Ishikawa (cell line): ENCODE measurements around the gene HOXA6.

Experiments
- CEBPB ChIP-seq: IDR thresholded peaks from 2 replicates; pipeline ENCODE4 v1.6.1; 2012
- CREB1 ChIP-seq: IDR thresholded peaks from 2 replicates; pipeline ENCODE4 v1.6.1; 2012; ENCODE audit warnings: low read depth
- EGR1 ChIP-seq: IDR thresholded peaks from 2 replicates; pipeline ENCODE4 v1.6.1; 2012
- EP300 ChIP-seq: IDR thresholded peaks from 2 replicates; pipeline ENCODE4 v1.6.1; 2012; ENCODE audit warnings: borderline replicate concordance
- FOXM1 ChIP-seq: IDR thresholded peaks from 2 replicates; pipeline ENCODE4 v1.6.1; 2012; ENCODE audit warnings: low read depth, borderline replicate concordance
- NFIC ChIP-seq: IDR thresholded peaks from 2 replicates; pipeline ENCODE4 v1.6.1; 2012
- RAD21 ChIP-seq: IDR thresholded peaks from 2 replicates; pipeline ENCODE4 v1.6.1; 2012; ENCODE audit warnings: low read depth
- TAF1 ChIP-seq: IDR thresholded peaks from 2 replicates; pipeline ENCODE4 v1.6.1; 2012; ENCODE audit warnings: low read depth, mild to moderate bottlenecking
- TCF12 ChIP-seq: IDR thresholded peaks from 2 replicates; pipeline ENCODE4 v1.6.1; 2012; ENCODE audit warnings: low read depth
- TEAD4 ChIP-seq: IDR thresholded peaks from 2 replicates; pipeline ENCODE4 v1.6.1; 2012
- YY1 ChIP-seq: IDR thresholded peaks from 2 replicates; pipeline ENCODE4 v1.6.1; 2012; ENCODE audit warnings: low read depth
- ZBTB7A ChIP-seq: IDR thresholded peaks from 2 replicates; pipeline ENCODE4 v1.6.1; 2012; ENCODE audit warnings: low read depth
- TF ChIP-seq, protein P1 (sequence below): IDR thresholded peaks from 2 replicates; pipeline ENCODE4 v1.6.1; 2012
- TF ChIP-seq, protein P2 (sequence below): IDR thresholded peaks from 2 replicates; pipeline ENCODE4 v1.6.1; 2012
- TF ChIP-seq, protein P3 (sequence below): IDR thresholded peaks from 2 replicates; pipeline ENCODE4 v1.6.1; 2012; ENCODE audit warnings: low read depth, mild to moderate bottlenecking

The HOXA6 gene

DNA sequence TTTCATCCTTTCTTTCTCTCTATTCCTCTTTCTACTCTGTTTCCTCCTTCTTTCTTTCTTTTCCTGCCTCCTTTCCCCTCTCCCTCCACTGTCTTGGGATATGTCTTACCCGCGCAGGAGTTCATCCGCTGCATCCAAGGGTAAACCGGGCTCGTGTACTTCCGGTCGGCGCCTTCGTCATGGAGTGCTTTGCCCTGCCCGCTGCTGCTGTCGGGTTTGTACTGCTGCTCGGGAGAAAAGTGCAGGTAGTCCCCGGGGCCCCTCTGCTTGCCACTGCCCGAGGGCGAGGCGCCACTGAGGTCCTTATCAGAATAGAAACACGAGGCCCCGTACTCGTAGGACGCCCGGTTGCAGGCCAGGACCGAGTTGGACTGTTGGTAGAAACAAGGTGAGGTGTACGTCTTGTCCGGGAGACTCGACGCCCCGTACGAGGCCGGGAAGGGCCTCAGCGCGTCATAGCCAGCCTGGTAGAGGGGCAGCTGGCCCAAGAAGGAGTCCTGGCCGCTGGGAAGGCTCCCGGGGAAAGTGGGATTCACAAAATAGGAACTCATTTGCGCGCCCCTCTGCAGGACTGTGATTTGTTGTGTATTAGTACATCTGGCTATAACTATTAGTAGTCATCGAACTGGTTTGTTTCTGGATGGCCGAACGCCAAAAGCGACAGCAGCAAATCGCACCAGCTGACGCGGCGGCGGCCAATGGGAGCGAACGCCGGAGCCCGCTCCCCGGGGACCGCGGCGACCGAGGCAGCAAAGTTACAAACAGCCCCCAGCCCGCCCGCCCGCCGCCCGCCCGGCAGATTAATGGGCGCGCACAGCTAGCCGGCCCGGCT lies at the start of gene HOXA6:
TSS of gene HOXA6 (minus strand) at position 576 of the 832 bp plus-strand sequence. CDS start at position 551, 25 bp downstream.
- no peak for TF ChIP-seq RAD21
- TF ChIP-seq, protein P1, sequence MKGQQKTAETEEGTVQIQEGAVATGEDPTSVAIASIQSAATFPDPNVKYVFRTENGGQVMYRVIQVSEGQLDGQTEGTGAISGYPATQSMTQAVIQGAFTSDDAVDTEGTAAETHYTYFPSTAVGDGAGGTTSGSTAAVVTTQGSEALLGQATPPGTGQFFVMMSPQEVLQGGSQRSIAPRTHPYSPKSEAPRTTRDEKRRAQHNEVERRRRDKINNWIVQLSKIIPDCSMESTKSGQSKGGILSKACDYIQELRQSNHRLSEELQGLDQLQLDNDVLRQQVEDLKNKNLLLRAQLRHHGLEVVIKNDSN, result peak; percentile 85
- no peak for TF ChIP-seq FOXM1

DNA sequence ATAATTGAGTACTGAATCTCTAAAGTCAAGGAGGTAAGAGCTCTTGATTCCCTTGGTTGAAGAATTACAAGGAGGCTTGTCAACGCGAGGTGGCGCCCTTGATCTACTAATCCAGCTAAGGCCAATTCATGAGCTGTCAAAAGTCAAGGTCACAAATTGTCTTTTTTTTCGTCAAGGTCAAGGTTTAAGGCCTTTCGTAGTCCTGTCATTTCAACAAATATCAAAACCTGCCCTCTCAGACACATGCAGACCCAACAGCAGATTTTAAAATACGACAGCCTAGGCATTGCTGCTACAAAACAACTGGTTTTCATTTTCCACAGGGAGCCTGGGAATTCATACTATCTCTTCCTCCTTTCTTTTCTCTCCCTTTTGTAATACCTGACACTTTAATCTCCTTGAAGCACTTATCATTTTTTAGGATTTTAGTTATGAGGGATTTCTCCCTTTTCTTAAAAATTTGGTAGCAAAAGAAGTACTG lies 48.8 kb upstream of the HOXA6 start:
- TF ChIP-seq RAD21, result peak; percentile 97
- no peak for TF ChIP-seq CEBPB

DNA sequence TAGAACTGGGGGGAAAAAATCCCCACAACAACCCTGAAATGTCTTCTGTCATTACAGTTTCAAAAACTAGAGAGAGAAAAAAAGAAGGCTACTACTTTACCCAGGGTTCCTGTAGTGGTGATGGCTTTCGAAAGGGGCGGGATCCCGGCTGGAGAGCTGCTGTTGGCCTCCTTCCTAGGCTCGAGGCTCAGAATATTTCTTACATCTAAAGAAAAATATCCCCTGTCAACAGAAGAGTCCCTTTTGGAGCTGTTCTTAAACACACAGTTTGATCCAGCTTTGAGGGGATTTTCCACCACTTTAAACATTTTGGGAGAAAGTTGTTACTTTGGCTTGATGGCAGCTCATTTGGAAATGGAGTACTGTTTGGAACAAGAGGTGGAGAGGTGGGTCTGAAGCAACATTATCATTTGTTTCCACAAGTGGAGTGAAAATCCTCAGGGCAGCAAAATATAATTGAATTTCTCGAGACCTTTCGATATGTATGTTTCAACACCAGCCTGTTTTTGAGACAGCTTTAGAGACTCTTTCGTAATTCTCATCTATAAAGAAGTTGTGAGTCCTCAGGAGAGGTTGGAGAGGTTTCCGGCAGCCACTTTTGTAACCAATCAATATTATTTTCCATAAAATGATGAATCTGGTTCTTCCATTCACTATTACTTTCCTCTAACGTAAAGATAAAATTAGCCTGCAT lies 47.3 kb upstream of the HOXA6 start:
- TF ChIP-seq, protein P2, sequence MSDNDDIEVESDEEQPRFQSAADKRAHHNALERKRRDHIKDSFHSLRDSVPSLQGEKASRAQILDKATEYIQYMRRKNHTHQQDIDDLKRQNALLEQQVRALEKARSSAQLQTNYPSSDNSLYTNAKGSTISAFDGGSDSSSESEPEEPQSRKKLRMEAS, result no peak
- TF ChIP-seq ZBTB7A (no peak), CEBPB (no peak), EGR1 (no peak), YY1 (no peak), TAF1 (no peak)
- TF ChIP-seq, protein P1, result no peak
- TF ChIP-seq, protein P3, sequence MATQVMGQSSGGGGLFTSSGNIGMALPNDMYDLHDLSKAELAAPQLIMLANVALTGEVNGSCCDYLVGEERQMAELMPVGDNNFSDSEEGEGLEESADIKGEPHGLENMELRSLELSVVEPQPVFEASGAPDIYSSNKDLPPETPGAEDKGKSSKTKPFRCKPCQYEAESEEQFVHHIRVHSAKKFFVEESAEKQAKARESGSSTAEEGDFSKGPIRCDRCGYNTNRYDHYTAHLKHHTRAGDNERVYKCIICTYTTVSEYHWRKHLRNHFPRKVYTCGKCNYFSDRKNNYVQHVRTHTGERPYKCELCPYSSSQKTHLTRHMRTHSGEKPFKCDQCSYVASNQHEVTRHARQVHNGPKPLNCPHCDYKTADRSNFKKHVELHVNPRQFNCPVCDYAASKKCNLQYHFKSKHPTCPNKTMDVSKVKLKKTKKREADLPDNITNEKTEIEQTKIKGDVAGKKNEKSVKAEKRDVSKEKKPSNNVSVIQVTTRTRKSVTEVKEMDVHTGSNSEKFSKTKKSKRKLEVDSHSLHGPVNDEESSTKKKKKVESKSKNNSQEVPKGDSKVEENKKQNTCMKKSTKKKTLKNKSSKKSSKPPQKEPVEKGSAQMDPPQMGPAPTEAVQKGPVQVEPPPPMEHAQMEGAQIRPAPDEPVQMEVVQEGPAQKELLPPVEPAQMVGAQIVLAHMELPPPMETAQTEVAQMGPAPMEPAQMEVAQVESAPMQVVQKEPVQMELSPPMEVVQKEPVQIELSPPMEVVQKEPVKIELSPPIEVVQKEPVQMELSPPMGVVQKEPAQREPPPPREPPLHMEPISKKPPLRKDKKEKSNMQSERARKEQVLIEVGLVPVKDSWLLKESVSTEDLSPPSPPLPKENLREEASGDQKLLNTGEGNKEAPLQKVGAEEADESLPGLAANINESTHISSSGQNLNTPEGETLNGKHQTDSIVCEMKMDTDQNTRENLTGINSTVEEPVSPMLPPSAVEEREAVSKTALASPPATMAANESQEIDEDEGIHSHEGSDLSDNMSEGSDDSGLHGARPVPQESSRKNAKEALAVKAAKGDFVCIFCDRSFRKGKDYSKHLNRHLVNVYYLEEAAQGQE, result no peak

DNA sequence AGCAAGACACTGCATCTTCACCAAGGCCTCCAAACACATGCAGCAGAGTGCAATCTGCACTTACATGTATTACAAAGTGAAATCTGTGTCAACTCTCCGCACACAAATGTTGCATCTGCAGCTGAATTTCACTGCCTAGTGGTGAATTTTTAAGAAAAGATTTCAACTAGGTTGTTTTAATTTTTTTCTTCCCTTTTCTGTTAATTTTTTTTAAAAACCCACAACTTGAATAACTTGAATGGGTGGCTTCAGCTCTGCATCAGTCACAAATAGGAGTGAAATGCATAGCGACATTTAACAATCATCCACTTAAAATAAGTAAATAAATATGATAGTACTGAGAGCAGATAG lies 46.4 kb upstream of the HOXA6 start:
- no peak for TF ChIP-seq EGR1
- TF ChIP-seq, protein P2, result no peak
- no peak for TF ChIP-seq CREB1
- TF ChIP-seq, protein P3, result no peak

DNA sequence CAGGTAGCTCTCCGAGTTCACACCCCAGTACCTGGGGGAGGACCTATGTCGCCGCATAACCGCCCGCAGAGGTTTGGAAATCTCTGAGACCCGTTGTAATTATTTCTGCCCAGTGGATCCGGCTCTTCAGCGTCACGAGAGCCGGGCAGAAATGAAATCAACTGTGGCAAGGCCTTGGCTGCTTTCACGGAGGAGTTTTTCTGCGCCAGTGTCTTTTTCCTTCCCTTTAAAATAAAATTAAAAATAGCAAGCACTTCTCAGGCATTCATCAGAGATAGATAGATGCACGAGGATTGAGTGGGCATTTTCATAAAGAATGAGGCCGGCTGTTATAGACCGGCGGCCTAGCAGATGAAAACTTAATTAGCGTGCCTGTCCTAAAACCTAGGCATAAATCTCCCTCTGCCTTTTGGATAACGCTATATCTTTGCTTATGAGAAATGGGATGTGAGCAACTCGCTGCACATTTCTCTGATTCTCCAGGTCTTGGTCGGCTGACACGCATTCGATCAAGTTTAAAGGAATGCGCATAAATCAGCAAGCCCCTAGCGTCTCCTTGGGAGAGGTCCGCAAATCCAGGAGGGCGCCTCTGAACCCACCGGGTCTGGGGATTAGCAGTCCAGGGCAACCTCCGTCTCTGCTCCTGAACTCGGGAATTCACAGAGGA lies 45.9 kb upstream of the HOXA6 start:
- TF ChIP-seq TEAD4 (no peak), TCF12 (no peak), CREB1 (no peak), NFIC (no peak), ZBTB7A (no peak), TAF1 (no peak), RAD21 (no peak), CEBPB (no peak), EP300 (no peak)
- TF ChIP-seq, protein P3, result no peak
- TF ChIP-seq, protein P2, result no peak
- TF ChIP-seq, protein P1, result no peak
